DND-41 (cell line): ENCODE data around the gene FHIT.

ENCODE experiments used
- ATAC-seq: fragments of 200-7000 bp; cut with Tn5 transposase; 3 replicates; pipeline ENCODE4 v1.9.1; 2021; ENCODE audit warnings: low read depth; ENCODE audit not compliant: insufficient read depth
- DNase-seq: peaks from one replicate; pipeline ENCODE4 v3.0.0-alpha.2; 2020
- H2AFZ ChIP-seq: 2 replicates; pipeline ENCODE4 v1.6.0; 2012; ENCODE audit warnings: low read depth, low read length
- H3K27ac ChIP-seq: 2 replicates; pipeline ENCODE4 v1.5.1; 2012; ENCODE audit warnings: low read length, inconsistent platforms
- H3K27me3 ChIP-seq: fragments of 200-600 bp; sonication (generic); 2 replicates; pipeline ENCODE4 v1.6.0; 2012; ENCODE audit warnings: low read length, mild to moderate bottlenecking, inconsistent platforms; ENCODE audit not compliant: insufficient read depth, poor library complexity
- H3K36me3 ChIP-seq: 2 replicates; pipeline ENCODE4 v1.5.1; 2012; ENCODE audit warnings: low read length, inconsistent platforms; ENCODE audit not compliant: insufficient read depth
- H3K4me1 ChIP-seq: 2 replicates; pipeline ENCODE4 v1.5.1; 2012; ENCODE audit warnings: mild to moderate bottlenecking, low read length; ENCODE audit not compliant: insufficient read depth
- H3K4me2 ChIP-seq: 2 replicates; pipeline ENCODE4 v1.6.0; 2012; ENCODE audit warnings: mild to moderate bottlenecking, moderate library complexity, low read length, inconsistent platforms; ENCODE audit not compliant: insufficient read depth
- H3K4me3 ChIP-seq, 2 experiments: fragments of 200-600 bp in 1 of 2; shearing (Covaris generic) in 1 of 2; 2 replicates each; pipeline ENCODE4 v1.5.1; 2012 to 2016; ENCODE audit warnings: inconsistent platforms in 2 of 2, low read length in 2 of 2, mild to moderate bottlenecking in 2 of 2, low read depth in 1 of 2, moderate library complexity in 1 of 2
- H3K79me2 ChIP-seq: 2 replicates; pipeline ENCODE4 v1.6.0; 2012; ENCODE audit warnings: low read length, inconsistent platforms; ENCODE audit not compliant: insufficient read depth
- H3K9ac ChIP-seq: 2 replicates; pipeline ENCODE4 v1.6.0; 2012; ENCODE audit warnings: low read depth, mild to moderate bottlenecking, inconsistent platforms, low read length, moderate library complexity
- H3K9me3 ChIP-seq: 2 replicates; pipeline ENCODE4 v1.5.1; 2012; ENCODE audit warnings: low read length, moderate library complexity, mild to moderate bottlenecking, inconsistent platforms; ENCODE audit not compliant: insufficient read depth, severe bottlenecking
- H4K20me1 ChIP-seq: 2 replicates; pipeline ENCODE4 v1.6.0; 2012; ENCODE audit warnings: low read length; ENCODE audit not compliant: insufficient read depth
- EZH2 ChIP-seq: IDR thresholded peaks from 3 replicates; pipeline ENCODE4 v1.6.1; 2012; ENCODE audit warnings: borderline replicate concordance, low read depth, mild to moderate bottlenecking, moderate library complexity, low read length, inconsistent platforms; ENCODE audit not compliant: severe bottlenecking
- TF ChIP-seq, protein P1 (sequence below): IDR thresholded peaks from 2 replicates; pipeline ENCODE4 v1.5.1; 2012; ENCODE audit warnings: borderline replicate concordance, low read length, moderate library complexity, mild to moderate bottlenecking; ENCODE audit not compliant: poor library complexity, severe bottlenecking; ENCODE audit errors: extremely low read depth

FHIT gene

DNA sequence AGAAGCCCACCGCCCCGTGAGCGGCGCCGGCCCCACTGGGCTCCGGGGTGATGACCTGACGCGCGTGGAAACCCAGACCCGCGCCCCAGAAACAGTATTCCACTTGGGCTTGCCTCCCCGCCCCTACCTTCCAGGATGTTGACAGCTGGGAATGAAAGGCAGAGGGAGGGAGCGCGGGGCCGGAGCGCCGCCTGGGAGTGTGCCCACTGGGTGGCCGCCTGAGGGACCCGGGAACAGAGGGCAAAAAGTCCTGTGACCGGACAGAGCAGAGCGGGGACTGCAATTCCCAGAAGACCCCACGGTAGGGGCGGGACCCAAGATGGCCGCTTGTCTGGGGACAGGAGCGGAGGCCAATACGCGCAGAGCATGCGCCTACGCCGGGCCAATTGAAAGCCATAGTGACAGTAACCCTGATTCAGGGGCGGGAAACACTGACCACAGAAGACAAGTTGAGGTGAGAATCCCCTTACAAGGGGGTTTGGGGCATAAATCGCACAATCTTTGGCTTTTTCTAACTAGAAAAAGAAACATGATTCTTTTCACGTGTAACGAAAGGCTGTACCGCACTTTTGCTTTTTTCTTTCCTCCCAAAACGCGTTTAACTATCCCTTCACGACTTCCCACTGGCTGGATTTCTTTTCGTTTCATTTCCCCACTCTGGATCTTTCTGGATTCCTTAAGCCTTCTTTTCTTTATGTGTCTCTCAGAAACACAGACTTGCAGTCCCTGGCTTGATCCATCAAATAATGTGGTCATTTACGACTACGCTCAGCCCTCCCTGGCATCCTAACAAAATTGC, at the start of gene FHIT:
Gene FHIT, minus strand, starts transcription at position 279 of the 799 bp plus-strand sequence.
- Histone ChIP-seq H3K9me3 (no peaks in the 10 kb centered on the region), H3K4me2 (peak within 1 kb of the TSS; percentile 67), H4K20me1 (no peaks in the 10 kb centered on the region), H3K9ac (peak within 1 kb of the TSS; percentile 63), H2AFZ (peak within 1 kb of the TSS; percentile 93), H3K79me2 (no peaks in the 10 kb centered on the region), H3K4me1 (peaks cover 31% of the 10 kb centered on the region), H3K4me3 (peak within 1 kb of the TSS; percentile 42 to 75; a peak in 3 of 4 replicates), H3K27me3 (no peaks in the 10 kb centered on the region), H3K27ac (peak within 1 kb of the TSS; percentile 82), H3K36me3 (no peaks in the 10 kb centered on the region)
- peak; percentile 90 for DNase-seq
- TF ChIP-seq, protein P1, sequence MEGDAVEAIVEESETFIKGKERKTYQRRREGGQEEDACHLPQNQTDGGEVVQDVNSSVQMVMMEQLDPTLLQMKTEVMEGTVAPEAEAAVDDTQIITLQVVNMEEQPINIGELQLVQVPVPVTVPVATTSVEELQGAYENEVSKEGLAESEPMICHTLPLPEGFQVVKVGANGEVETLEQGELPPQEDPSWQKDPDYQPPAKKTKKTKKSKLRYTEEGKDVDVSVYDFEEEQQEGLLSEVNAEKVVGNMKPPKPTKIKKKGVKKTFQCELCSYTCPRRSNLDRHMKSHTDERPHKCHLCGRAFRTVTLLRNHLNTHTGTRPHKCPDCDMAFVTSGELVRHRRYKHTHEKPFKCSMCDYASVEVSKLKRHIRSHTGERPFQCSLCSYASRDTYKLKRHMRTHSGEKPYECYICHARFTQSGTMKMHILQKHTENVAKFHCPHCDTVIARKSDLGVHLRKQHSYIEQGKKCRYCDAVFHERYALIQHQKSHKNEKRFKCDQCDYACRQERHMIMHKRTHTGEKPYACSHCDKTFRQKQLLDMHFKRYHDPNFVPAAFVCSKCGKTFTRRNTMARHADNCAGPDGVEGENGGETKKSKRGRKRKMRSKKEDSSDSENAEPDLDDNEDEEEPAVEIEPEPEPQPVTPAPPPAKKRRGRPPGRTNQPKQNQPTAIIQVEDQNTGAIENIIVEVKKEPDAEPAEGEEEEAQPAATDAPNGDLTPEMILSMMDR = no peak
- no peak for TF ChIP-seq EZH2
- ATAC-seq = peak; percentile 100

- Histone ChIP-seq H3K36me3 (no peaks in the 10 kb centered on the region), H3K9ac (no peak overlapping the region), H3K27ac (no peak overlapping the region), H3K4me1 (no peaks in the 10 kb centered on the region), H3K9me3 (no peaks in the 10 kb centered on the region), H3K4me3 (no peak overlapping the region), H3K79me2 (no peaks in the 10 kb centered on the region), H4K20me1 (no peaks in the 10 kb centered on the region), H3K27me3 (no peaks in the 10 kb centered on the region), H3K4me2 (no peak overlapping the region), H2AFZ (no peak overlapping the region)
- no peak for TF ChIP-seq EZH2
- TF ChIP-seq, protein P1 = no peak
- ATAC-seq = no peak
- no peak for DNase-seq
Measured at GRCh38 chr3:61300786-61301185, 49.5 kb upstream of the FHIT start.

DNA sequence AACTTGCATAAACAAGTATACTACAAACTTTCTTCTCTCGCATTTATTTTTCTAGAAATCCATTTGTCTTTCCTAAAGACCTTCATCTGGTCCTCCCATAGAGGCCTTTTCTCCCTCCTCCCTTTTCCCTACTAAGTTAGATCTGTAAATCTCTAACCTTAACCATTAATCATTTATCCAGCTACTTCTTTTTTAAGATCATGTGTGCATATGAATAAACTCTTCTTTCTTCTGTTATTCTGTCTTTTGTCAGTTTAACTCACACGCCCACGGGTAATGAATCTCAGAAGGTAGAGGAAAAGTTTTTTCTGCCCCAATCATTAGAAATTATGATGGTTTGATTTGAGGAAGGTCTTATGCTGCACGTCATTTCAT, 48.7 kb upstream of the FHIT start:
- H3K27ac ChIP-seq = no peak overlapping the region
- H3K36me3 ChIP-seq = no peaks in the 10 kb centered on the region
- H4K20me1 ChIP-seq = no peaks in the 10 kb centered on the region
- no peak overlapping the region for H3K4me3 ChIP-seq
- no peak overlapping the region for H3K4me2 ChIP-seq
- no peaks in the 10 kb centered on the region for H3K4me1 ChIP-seq
- no peak overlapping the region for H3K9ac ChIP-seq
- H3K79me2 ChIP-seq = no peaks in the 10 kb centered on the region
- no peak for DNase-seq
- no peak for ATAC-seq
- H2AFZ ChIP-seq = no peak overlapping the region
- H3K27me3 ChIP-seq = no peaks in the 10 kb centered on the region
- no peaks in the 10 kb centered on the region for H3K9me3 ChIP-seq
- no peak for TF ChIP-seq EZH2
- TF ChIP-seq, protein P1 = no peak
